Naive thymus-derived CD4-positive, alpha-beta T cell (primary cell): ENCODE data around the gene DOCK10. TPM values are rescaled to one million over a fixed set of nuclear protein-coding genes. Genes with fewer than 3 reads are reported as not detected.

Experiments used
- ATAC-seq: fragments of 150-1000 bp; cut with Tn5 transposase; 2 replicates; pipeline ENCODE4 v1.10.0; 2021; ENCODE audit warnings: mild to moderate bottlenecking, moderate library complexity
- CTCF ChIA-PET: fragments of 350-600 bp; sonication (Branson Sonifier 250); formaldehyde crosslinking; loops from one replicate; lab custom pipeline; 2021; ENCODE audit warnings: antibody characterized with exemption; lab: Charles Lee
- POLR2A ChIA-PET: fragments of 350-600 bp; sonication (Branson Sonifier 250); formaldehyde crosslinking; loops from one replicate; lab custom pipeline; 2021; ENCODE audit warnings: antibody characterized with exemption, inconsistent platforms; lab: Charles Lee
- DNase-seq, 9 donors: peaks; one replicate each; pipeline versions ENCODE4 v3.0.0 to v3.0.0-alpha.2; 2020 to 2022; ENCODE audit warnings: mixed read lengths in 1 of 9
- H3K27ac ChIP-seq: one replicate; pipeline ENCODE4 v1.7.0; 2013; ENCODE audit warnings: mild to moderate bottlenecking, low read depth, low read length, moderate library complexity
- H3K27me3 ChIP-seq, 2 donors: one replicate each; pipeline ENCODE4 v1.7.0; 2013; ENCODE audit warnings: low read length in 2 of 2, mild to moderate bottlenecking in 2 of 2, moderate library complexity in 2 of 2; ENCODE audit not compliant: control insufficient read depth in 2 of 2, insufficient read depth in 2 of 2
- H3K36me3 ChIP-seq, 3 experiments: 1 replicate in 2 of 3; 2 replicates in 1 of 3; pipeline ENCODE4 v1.7.0; 2013; ENCODE audit warnings: low read length in 3 of 3, mild to moderate bottlenecking in 3 of 3, moderate library complexity in 1 of 3; ENCODE audit not compliant: insufficient read depth in 3 of 3, control insufficient read depth in 2 of 3
- H3K4me1 ChIP-seq, 2 donors: one replicate each; pipeline ENCODE4 v1.7.0; 2013; ENCODE audit warnings: low read length in 2 of 2, mild to moderate bottlenecking in 2 of 2, moderate library complexity in 1 of 2; ENCODE audit not compliant: control insufficient read depth in 2 of 2, insufficient read depth in 2 of 2
- H3K4me3 ChIP-seq: 2 replicates; pipeline ENCODE4 v1.7.0; 2013; ENCODE audit warnings: mild to moderate bottlenecking, low read length
- H3K9me3 ChIP-seq, 3 experiments: 1 replicate in 2 of 3; 2 replicates in 1 of 3; pipeline ENCODE4 v1.7.0; 2013; ENCODE audit warnings: low read length in 3 of 3; ENCODE audit not compliant: control insufficient read depth in 2 of 3
- H3K27ac Mint-ChIP-seq, 9 donors: one replicate each; pipeline ENCODE4 v1.8.0; 2020 to 2022; ENCODE audit warnings: mixed read lengths in 9 of 9, mild to moderate bottlenecking in 8 of 9, moderate library complexity in 5 of 9, inconsistent platforms in 2 of 9
- H3K27me3 Mint-ChIP-seq, 5 donors: one replicate each; pipeline ENCODE4 v1.8.0; 2021 to 2022; ENCODE audit warnings: mixed read lengths in 5 of 5, mild to moderate bottlenecking in 1 of 5
- H3K36me3 Mint-ChIP-seq, 5 donors: one replicate each; pipeline ENCODE4 v1.8.0; 2020 to 2022; ENCODE audit warnings: mixed read lengths in 5 of 5, mild to moderate bottlenecking in 3 of 5, inconsistent platforms in 1 of 5
- H3K4me1 Mint-ChIP-seq, 7 donors: one replicate each; pipeline ENCODE4 v1.8.0; 2020 to 2022; ENCODE audit warnings: mixed read lengths in 7 of 7, mild to moderate bottlenecking in 3 of 7, inconsistent platforms in 1 of 7
- H3K4me3 Mint-ChIP-seq, 10 donors: one replicate each; pipeline ENCODE4 v1.8.0; 2020 to 2022; ENCODE audit warnings: mild to moderate bottlenecking in 10 of 10, mixed read lengths in 10 of 10, moderate library complexity in 6 of 10, inconsistent platforms in 2 of 10
- H3K9me3 Mint-ChIP-seq, 11 donors: one replicate each; pipeline ENCODE4 v1.8.0; 2020 to 2022; ENCODE audit warnings: mixed read lengths in 11 of 11, mild to moderate bottlenecking in 4 of 11, inconsistent platforms in 1 of 11, moderate library complexity in 1 of 11
- intact Hi-C, 2 donors: fragments of 100-400 bp; cut with micrococcal nuclease; formaldehyde crosslinking; loops; one replicate each; pipeline ENCODE4 v1.15.1; 2023
- polyA plus RNA-seq, 2 donors: library from polyadenylated mRNA; unstranded; fragments of 300-500 nt; fragmentation: Illumina TruSeq; gene quantifications; one replicate each; pipeline ENCODE4 v1.2.3, GENCODE V29; 2021
- total RNA-seq, 6 experiments: library from RNA in 5 of 6; stranded (reverse) in 5 of 6; gene quantifications; 1 replicate in 5 of 6; 2 replicates in 1 of 6; pipeline ENCODE4 v1.2.3 and lab custom pipeline; 2021 to 2026

DOCK10 gene
- total and polyA plus RNA-seq, 7 experiments from 2014 or later = 64.2 to 275 (median 211) TPM

- Histone ChIP-seq H3K27me3 (no peaks in the 10 kb centered on the region), H3K4me1 (peaks cover 67 to 70% of the 10 kb centered on the region in 2 donors), H3K27ac (no peak overlapping the region), H3K36me3 (peaks cover 0 to 9% (median 3%) of the 10 kb centered on the region in 3 experiments), H3K9me3 (no peaks in the 10 kb centered on the region), H3K4me3 (no peak overlapping the region)
- H3K4me1 Mint-ChIP-seq = peaks cover 78 to 100% (median 95%) of the 10 kb centered on the region in 7 donors
- H3K27ac Mint-ChIP-seq = peak overlapping the region; percentile 36 to 99 (median 87)
- ChIA-PET CTCF (interaction anchor here (0.7 to 3.5 kb wide), 3 partner anchors 51 to 181 kb away, joined by 4 to 19 read pairs (median 4); no protein-coding TSS in a partner anchor), POLR2A (interaction anchor here (0.9 to 5.2 kb wide), 6 partner anchors 12 to 55 kb away, joined by 4 to 33 read pairs (median 4); no protein-coding TSS in a partner anchor)
- peaks cover 4 to 61% (median 32%) of the 10 kb centered on the region in 5 donors for H3K36me3 Mint-ChIP-seq
- H3K4me3 Mint-ChIP-seq = peak overlapping the region in 6 of 10 donors; percentile 18 to 85 (median 61)
- DNase-seq (no peak), ATAC-seq (no peak)
- intact Hi-C loops = loop anchor here in 1 of 2 donors (5.0 to 10.0 kb wide), 2 partner anchors 190 to 532 kb away; no protein-coding TSS in a partner anchor
- peaks cover 0 to 2% (median 0%) of the 10 kb centered on the region in 11 donors for H3K9me3 Mint-ChIP-seq
- no peaks in the 10 kb centered on the region for H3K27me3 Mint-ChIP-seq
Observed at GRCh38 chr2:224932522-224932921, 109.7 kb downstream of the DOCK10 start.

DNA sequence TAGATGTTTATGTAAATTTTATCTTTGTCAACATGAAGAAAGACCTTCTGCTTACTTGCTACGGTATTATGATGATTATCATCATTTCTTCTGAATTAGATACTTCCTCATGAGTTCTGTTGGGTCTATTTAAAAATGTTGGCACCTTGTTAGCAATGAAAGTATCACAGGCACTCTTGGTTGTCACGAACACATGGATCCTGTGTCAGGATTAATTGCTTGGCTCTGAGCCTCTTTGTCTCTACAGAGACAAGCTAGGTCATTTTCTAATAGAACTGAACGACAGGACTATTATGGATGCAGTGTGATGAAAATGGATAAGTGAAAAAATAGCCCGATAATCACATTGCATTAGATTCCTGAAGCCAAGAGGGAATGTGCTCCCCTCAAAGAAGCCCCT is 110.3 kb downstream of the DOCK10 start:
- ChIA-PET POLR2A (interaction anchor here (0.6 to 5.2 kb wide), 4 partner anchors 12 to 50 kb away, joined by 3 to 33 read pairs (median 4); no protein-coding TSS in a partner anchor), CTCF (interaction anchor here (0.6 to 3.5 kb wide), 6 partner anchors 51 to 727 kb away, joined by 3 to 19 read pairs (median 4); no protein-coding TSS in a partner anchor)
- peaks cover 80 to 100% (median 95%) of the 10 kb centered on the region in 7 donors for H3K4me1 Mint-ChIP-seq
- H3K4me3 Mint-ChIP-seq = peak overlapping the region in 8 of 10 donors; percentile 23 to 85 (median 65)
- ATAC-seq = no peak
- no peak for DNase-seq
- no peaks in the 10 kb centered on the region for H3K27me3 ChIP-seq
- peak overlapping the region; percentile 36 to 99 (median 90) for H3K27ac Mint-ChIP-seq
- peaks cover 67 to 74% of the 10 kb centered on the region in 2 donors for H3K4me1 ChIP-seq
- no peaks in the 10 kb centered on the region for H3K27me3 Mint-ChIP-seq
- no peak overlapping the region for H3K4me3 ChIP-seq
- peaks cover 0 to 2% (median 0%) of the 10 kb centered on the region in 11 donors for H3K9me3 Mint-ChIP-seq
- intact Hi-C loops = loop anchor here (1.0 to 10.0 kb wide), 6 partner anchors 11 to 533 kb away; no protein-coding TSS in a partner anchor
- peak overlapping the region; percentile 68 for H3K27ac ChIP-seq
- H3K9me3 ChIP-seq = no peaks in the 10 kb centered on the region
- H3K36me3 ChIP-seq = peaks cover 0 to 9% (median 3%) of the 10 kb centered on the region in 3 experiments
- peaks cover 6 to 62% (median 34%) of the 10 kb centered on the region in 5 donors for H3K36me3 Mint-ChIP-seq

GRCh38 chr2:224930990-224931389 is 111.3 kb downstream of the DOCK10 start:
- peak overlapping the region; percentile 0 for H3K4me3 ChIP-seq
- Mint-ChIP-seq H3K27me3 (no peaks in the 10 kb centered on the region), H3K4me1 (peaks cover 86 to 100% (median 97%) of the 10 kb centered on the region in 7 donors), H3K36me3 (peaks cover 8 to 67% (median 36%) of the 10 kb centered on the region in 5 donors), H3K4me3 (peak overlapping the region; percentile 65 to 85 (median 74)), H3K27ac (peak overlapping the region; percentile 84 to 99 (median 95)), H3K9me3 (peaks cover 0 to 2% (median 0%) of the 10 kb centered on the region in 11 donors)
- H3K9me3 ChIP-seq = no peaks in the 10 kb centered on the region
- peaks cover 0 to 9% (median 3%) of the 10 kb centered on the region in 3 experiments for H3K36me3 ChIP-seq
- ChIA-PET POLR2A (interaction anchor here (0.6 to 1.3 kb wide), 3 partner anchors 16 to 50 kb away, joined by 3 to 4 read pairs (median 3); no protein-coding TSS in a partner anchor), CTCF (interaction anchor here (0.6 to 1.8 kb wide), 6 partner anchors 18 to 78 kb away, joined by 3 to 10 read pairs (median 3); no protein-coding TSS in a partner anchor)
- intact Hi-C loops = loop anchor here (1.0 to 10.0 kb wide), 7 partner anchors 7 to 534 kb away; no protein-coding TSS in a partner anchor
- peaks cover 77 to 81% of the 10 kb centered on the region in 2 donors for H3K4me1 ChIP-seq
- peak overlapping the region; percentile 68 for H3K27ac ChIP-seq
- no peaks in the 10 kb centered on the region for H3K27me3 ChIP-seq
- DNase-seq (no peak), ATAC-seq (no peak)

- ChIA-PET CTCF (interaction anchor here (0.8 to 1.8 kb wide), 3 partner anchors 19 to 72 kb away, joined by 3 to 10 read pairs (median 3); no protein-coding TSS in a partner anchor), POLR2A (interaction anchor here (3.0 to 3.4 kb wide), 2 partner anchors 12 to 16 kb away, joined by 19 to 22 read pairs; no protein-coding TSS in a partner anchor)
- Histone ChIP-seq H3K4me1 (peaks cover 86 to 88% of the 10 kb centered on the region in 2 donors), H3K36me3 (peaks cover 3 to 9% (median 5%) of the 10 kb centered on the region in 3 experiments), H3K27ac (peak overlapping the region; percentile 68), H3K4me3 (peak overlapping the region; percentile 0), H3K27me3 (no peaks in the 10 kb centered on the region), H3K9me3 (no peaks in the 10 kb centered on the region)
- DNase-seq (peak in 7 of 9 donors; percentile 61 to 82 (median 72)), ATAC-seq (peak; percentile 50)
- H3K27me3 Mint-ChIP-seq = no peaks in the 10 kb centered on the region
- H3K9me3 Mint-ChIP-seq = peaks cover 0 to 2% (median 0%) of the 10 kb centered on the region in 11 donors
- H3K4me3 Mint-ChIP-seq = peak overlapping the region; percentile 65 to 85 (median 74)
- peaks cover 92 to 100% (median 100%) of the 10 kb centered on the region in 7 donors for H3K4me1 Mint-ChIP-seq
- intact Hi-C loops = loop anchor here (1.0 to 10.0 kb wide), 5 partner anchors 8 to 535 kb away; no protein-coding TSS in a partner anchor
- H3K27ac Mint-ChIP-seq = peak overlapping the region; percentile 84 to 99 (median 95)
- peaks cover 15 to 72% (median 40%) of the 10 kb centered on the region in 5 donors for H3K36me3 Mint-ChIP-seq
Observed at GRCh38 chr2:224930124-224930523, 112.1 kb downstream of the DOCK10 start.

DNA sequence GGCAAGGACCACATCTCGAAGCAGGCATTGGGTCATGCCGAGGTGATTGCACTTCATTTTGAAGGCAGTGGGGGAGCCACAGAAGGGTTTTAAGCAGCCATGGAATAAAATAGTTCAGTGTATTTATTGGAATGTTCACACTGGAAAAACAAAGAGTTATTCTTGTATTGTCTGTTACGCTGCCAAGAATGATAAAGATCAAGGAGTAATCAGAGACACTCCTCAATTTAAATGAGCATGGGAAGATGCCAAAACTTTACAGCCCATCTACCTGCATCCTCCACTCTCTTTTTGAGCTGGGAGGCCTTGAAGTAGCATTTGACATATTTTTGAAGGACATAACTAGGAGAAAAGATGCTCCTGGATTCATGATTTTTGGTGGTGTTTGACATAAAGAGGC is 112.8 kb downstream of the DOCK10 start:
- peaks cover 3 to 9% (median 5%) of the 10 kb centered on the region in 3 experiments for H3K36me3 ChIP-seq
- H3K9me3 ChIP-seq = no peaks in the 10 kb centered on the region
- Mint-ChIP-seq H3K4me3 (peak overlapping the region; percentile 58 to 85 (median 74)), H3K27me3 (no peaks in the 10 kb centered on the region), H3K4me1 (peaks cover 92 to 100% (median 100%) of the 10 kb centered on the region in 7 donors), H3K36me3 (peaks cover 16 to 68% (median 44%) of the 10 kb centered on the region in 5 donors), H3K27ac (peak overlapping the region; percentile 87 to 99 (median 95)), H3K9me3 (peaks cover 0 to 2% (median 0%) of the 10 kb centered on the region in 11 donors)
- no peaks in the 10 kb centered on the region for H3K27me3 ChIP-seq
- ATAC-seq (no peak), DNase-seq (no peak)
- H3K27ac ChIP-seq = peak overlapping the region; percentile 86
- CTCF ChIA-PET = interaction anchor here (1.5 to 4.3 kb wide), 2 partner anchors 57 to 73 kb away, joined by 3 to 27 read pairs; no protein-coding TSS in a partner anchor
- POLR2A ChIA-PET = interaction anchor here (0.9 to 4.7 kb wide), 4 partner anchors 8 to 68 kb away, joined by 3 to 25 read pairs (median 20); no protein-coding TSS in a partner anchor
- H3K4me3 ChIP-seq = no peak overlapping the region
- peaks cover 90 to 91% of the 10 kb centered on the region in 2 donors for H3K4me1 ChIP-seq
- intact Hi-C loops = loop anchor here (5.0 to 10.0 kb wide), 5 partner anchors 37 to 1905 kb away; partner anchors contain the start of genes CUL3 (in 1 of the 2), MRPL44 (in 1 of the 2) and RHBDD1 (in 1 of the 2)
